Measurements from ENCODE around the gene GRIK5. TPM values are rescaled to one million over a fixed set of nuclear protein-coding genes. Genes with fewer than 3 reads are reported as not detected.

The GRIK5 gene
- total RNA-seq, 2 donors from 2014 or later, result 0.42 to 0.55 TPM

DNA sequence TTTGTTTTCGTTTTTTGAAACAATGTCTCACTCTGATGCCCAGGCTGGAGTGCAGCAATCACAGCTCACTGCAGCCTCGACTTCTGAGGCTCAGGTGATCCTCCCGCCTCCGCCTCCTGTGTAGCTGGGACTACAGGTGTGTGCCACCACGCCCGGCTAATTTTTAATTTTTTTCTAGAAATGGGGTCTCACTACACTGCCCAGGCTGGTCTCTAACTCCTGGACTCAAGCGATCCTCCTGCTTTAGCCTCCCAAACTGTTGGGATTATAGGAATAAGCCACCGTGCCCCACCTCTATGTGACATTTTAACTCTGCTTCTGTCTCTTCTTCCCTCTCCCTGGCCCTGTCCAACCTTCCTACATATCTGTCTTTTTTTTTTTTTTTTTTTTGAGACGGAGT, 81.1 kb downstream of the GRIK5 start:
- peaks cover 6% of the 10 kb centered on the region for H3K36me3 Mint-ChIP-seq (ENCODE audit: low read depth)
- H3K4me1 Mint-ChIP-seq, result peaks cover 9% of the 10 kb centered on the region
- no peaks in the 10 kb centered on the region for H3K9me3 ChIP-seq (ENCODE audit: control insufficient read depth, low read length, poor library complexity, severe bottlenecking)
- no peak overlapping the region for H3K4me3 Mint-ChIP-seq
- no peaks in the 10 kb centered on the region for H3K27me3 Mint-ChIP-seq
- DNase-seq (no peak), ATAC-seq (no peak)
- H3K27ac Mint-ChIP-seq, result no peak overlapping the region

DNA sequence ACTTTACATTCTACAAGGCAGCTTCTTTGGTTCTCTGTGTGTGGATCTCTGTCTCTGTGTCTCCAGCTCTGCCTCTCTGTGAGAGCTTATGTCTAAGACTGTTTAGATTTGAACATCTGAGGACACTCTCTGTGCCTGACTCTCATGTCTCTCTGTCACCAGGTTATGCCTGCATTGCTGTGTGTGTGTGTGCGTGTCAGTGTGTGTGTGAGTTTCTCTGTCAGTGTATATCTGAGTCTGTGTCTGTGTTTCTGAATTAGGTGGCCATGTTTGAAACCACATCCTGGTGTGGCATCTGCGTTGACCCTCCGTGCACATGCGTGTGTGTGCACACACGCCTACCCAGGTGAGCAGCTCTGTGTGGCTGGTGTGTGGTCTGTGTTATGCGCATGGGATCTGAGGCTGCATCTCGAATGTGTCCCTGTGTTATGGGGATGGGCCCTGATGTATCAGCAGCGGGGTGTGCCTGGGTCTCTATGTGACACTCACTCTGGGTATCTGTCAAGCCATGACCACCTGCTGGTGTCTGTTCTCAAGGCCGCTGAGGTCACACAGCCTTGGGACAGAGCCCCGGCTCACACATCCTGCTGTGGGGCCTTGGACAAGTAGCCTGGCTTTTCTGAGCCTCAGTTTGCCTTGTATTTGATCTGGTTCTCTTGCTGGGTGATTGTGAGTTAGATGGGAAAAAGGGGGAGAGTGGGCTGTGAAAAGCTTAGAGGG, 82.7 kb downstream of the GRIK5 start:
- Mint-ChIP-seq H3K27me3 (no peaks in the 10 kb centered on the region), H3K4me3 (no peak overlapping the region), H3K36me3 (ENCODE audit: low read depth) (peaks cover 3% of the 10 kb centered on the region), H3K4me1 (no peaks in the 10 kb centered on the region), H3K27ac (no peak overlapping the region)
- H3K9me3 ChIP-seq (ENCODE audit: control insufficient read depth, low read length, poor library complexity, severe bottlenecking), result no peaks in the 10 kb centered on the region
- DNase-seq (no peak), ATAC-seq (no peak)

DNA sequence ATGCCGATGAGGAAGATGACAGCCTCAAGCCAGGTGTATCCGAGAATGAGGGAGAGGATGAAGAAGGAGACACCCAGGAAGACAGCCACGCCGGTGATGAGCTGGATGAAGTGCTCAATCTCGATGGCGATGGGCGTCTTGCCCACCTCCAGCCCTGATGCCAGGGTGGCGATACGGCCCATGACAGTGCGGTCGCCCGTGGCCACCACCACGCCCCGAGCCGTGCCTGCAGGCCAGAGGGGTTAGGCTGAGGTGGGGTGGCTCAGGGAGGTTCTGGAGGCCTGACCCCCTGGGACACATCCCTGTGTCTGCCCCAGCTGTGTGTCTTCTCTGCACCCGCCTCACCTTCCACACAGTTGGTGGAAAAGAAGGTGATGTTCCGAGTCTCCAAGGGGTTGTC, 85.0 kb downstream of the GRIK5 start:
- Mint-ChIP-seq H3K4me3 (no peak overlapping the region), H3K36me3 (ENCODE audit: low read depth) (peaks cover 3% of the 10 kb centered on the region), H3K27me3 (no peaks in the 10 kb centered on the region), H3K27ac (no peak overlapping the region), H3K4me1 (peaks cover 1% of the 10 kb centered on the region)
- ATAC-seq (no peak), DNase-seq (no peak)
- H3K9me3 ChIP-seq (ENCODE audit: control insufficient read depth, low read length, poor library complexity, severe bottlenecking), result no peaks in the 10 kb centered on the region

DNA sequence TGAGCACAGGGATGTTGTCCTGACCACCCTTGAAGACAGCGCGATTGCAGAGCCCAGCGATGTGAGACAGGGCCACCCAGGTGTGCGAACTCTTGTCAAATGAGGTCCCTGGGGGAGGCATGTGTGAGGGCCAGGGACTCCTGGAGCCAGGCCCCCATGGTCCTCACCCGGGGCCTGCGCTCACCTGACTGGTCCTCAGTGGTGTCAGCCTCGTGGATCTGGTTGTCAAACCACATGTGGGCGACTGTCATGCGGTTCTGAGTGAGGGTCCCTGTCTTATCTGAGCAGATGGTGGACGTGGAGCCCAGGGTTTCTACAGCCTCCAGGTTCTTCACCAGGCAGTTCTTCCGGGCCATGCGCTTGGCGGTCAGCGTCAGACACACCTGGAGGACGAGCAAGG, 88.3 kb downstream of the GRIK5 start:
- Mint-ChIP-seq H3K27me3 (no peaks in the 10 kb centered on the region), H3K4me1 (peaks cover 3% of the 10 kb centered on the region), H3K27ac (no peak overlapping the region), H3K36me3 (ENCODE audit: low read depth) (peaks cover 2% of the 10 kb centered on the region), H3K4me3 (no peak overlapping the region)
- ATAC-seq, result no peak
- no peaks in the 10 kb centered on the region for H3K9me3 ChIP-seq (ENCODE audit: control insufficient read depth, low read length, poor library complexity, severe bottlenecking)
- DNase-seq, result no peak

DNA sequence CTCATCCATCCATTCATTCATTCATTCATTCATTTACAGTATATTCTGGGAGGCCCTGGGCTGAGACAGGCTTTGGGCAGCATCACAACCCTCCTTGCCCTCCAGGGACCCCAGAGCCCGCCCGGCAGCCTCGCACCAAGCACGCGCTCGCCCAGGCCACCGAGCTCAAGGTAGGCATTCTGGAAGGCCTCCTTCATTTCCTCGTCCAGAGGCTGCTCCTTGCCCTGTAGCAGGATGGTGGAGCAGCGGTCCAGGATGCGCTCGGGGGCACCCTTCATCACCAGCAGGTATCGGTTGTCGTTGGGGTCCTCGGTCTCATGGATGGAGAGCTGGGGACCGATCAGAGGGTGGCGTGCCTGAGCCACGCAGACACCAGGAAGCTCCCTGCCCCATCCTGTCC, 91.5 kb downstream of the GRIK5 start:
- DNase-seq (no peak), ATAC-seq (no peak)
- Mint-ChIP-seq H3K4me3 (no peak overlapping the region), H3K36me3 (ENCODE audit: low read depth) (peaks cover 2% of the 10 kb centered on the region), H3K27ac (no peak overlapping the region), H3K27me3 (no peaks in the 10 kb centered on the region), H3K4me1 (peaks cover 3% of the 10 kb centered on the region)
- H3K9me3 ChIP-seq (ENCODE audit: control insufficient read depth, low read length, poor library complexity, severe bottlenecking), result no peaks in the 10 kb centered on the region

DNA sequence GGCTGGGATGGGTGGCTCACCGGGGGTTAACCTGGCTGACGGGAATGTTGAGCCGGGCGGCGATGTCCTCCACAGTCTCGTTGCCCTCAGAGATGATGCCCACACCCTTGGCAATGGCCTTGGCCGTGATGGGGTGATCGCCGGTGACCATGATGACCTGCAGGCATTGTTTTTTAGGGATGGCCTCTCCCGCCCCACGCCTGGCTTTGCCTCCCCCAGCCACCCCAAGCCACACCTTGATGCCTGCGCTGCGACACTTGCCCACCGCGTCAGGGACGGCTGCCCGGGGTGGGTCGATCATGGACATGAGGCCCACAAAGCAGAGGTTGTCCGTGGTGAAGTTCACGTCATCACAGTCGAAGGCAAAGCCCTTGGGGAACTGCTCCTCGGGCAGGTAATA, 92.1 kb downstream of the GRIK5 start:
- Mint-ChIP-seq H3K4me3 (no peak overlapping the region), H3K27ac (no peak overlapping the region)

DNA sequence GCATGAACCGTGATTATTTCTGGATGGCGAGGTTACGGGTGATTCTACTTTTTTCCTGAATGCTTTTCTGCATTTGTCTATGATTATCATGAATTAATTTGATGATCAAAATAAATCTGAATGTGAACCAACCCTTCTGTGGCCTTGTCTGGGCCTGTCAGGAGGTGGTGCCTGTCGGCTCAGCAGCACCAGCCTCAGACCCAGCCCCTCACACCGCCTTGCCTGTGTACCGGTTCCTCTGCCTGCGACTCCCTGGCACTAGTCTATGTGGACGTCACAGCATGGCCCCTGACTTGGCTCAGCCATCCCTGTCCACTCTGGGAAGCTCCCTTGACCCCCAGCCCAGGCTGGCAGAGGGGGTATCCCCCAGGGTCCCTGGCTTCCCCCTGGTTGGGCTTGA, 95.4 kb downstream of the GRIK5 start:
- Mint-ChIP-seq H3K27ac (no peak overlapping the region), H3K4me1 (no peaks in the 10 kb centered on the region), H3K36me3 (ENCODE audit: low read depth) (peaks cover 2% of the 10 kb centered on the region), H3K27me3 (no peaks in the 10 kb centered on the region), H3K4me3 (no peak overlapping the region)
- DNase-seq (no peak), ATAC-seq (no peak)
- no peaks in the 10 kb centered on the region for H3K9me3 ChIP-seq (ENCODE audit: control insufficient read depth, low read length, poor library complexity, severe bottlenecking)

More for the DNA sequence above, 92.1 kb downstream of the GRIK5 start:
- H3K4me1 Mint-ChIP-seq, result peaks cover 3% of the 10 kb centered on the region
- no peaks in the 10 kb centered on the region for H3K9me3 ChIP-seq (ENCODE audit: control insufficient read depth, low read length, poor library complexity, severe bottlenecking)
- H3K36me3 Mint-ChIP-seq (ENCODE audit: low read depth), result peaks cover 2% of the 10 kb centered on the region
- H3K27me3 Mint-ChIP-seq, result no peaks in the 10 kb centered on the region
- DNase-seq, result no peak
- ATAC-seq, result no peak

DNA sequence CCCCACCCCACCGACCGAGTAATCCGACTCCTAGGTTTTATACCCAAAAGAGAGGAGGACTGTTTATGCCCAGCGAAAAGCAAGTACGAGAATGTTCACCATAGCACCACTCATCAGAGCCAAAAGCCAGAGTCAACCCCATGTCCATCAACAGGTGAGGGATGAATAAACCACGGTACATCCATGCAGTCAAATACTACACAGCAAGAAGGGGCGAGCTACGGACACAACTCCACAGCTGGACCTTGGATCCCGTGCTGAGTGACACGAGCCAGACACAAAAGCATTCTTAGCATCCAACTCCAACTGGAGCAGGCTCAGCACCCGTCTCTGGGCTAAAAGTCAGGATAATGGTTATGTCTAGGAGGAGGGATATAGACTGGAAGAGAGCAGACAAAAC, 98.6 kb downstream of the GRIK5 start:
- ATAC-seq, result no peak
- H3K9me3 ChIP-seq (ENCODE audit: control insufficient read depth, low read length, poor library complexity, severe bottlenecking), result no peaks in the 10 kb centered on the region
- no peak overlapping the region for H3K27ac Mint-ChIP-seq
- H3K4me3 Mint-ChIP-seq, result no peak overlapping the region
- DNase-seq, result no peak
- H3K36me3 Mint-ChIP-seq (ENCODE audit: low read depth), result peaks cover 2% of the 10 kb centered on the region
- H3K27me3 Mint-ChIP-seq, result peaks cover 6% of the 10 kb centered on the region
- peaks cover 8% of the 10 kb centered on the region for H3K4me1 Mint-ChIP-seq

DNA sequence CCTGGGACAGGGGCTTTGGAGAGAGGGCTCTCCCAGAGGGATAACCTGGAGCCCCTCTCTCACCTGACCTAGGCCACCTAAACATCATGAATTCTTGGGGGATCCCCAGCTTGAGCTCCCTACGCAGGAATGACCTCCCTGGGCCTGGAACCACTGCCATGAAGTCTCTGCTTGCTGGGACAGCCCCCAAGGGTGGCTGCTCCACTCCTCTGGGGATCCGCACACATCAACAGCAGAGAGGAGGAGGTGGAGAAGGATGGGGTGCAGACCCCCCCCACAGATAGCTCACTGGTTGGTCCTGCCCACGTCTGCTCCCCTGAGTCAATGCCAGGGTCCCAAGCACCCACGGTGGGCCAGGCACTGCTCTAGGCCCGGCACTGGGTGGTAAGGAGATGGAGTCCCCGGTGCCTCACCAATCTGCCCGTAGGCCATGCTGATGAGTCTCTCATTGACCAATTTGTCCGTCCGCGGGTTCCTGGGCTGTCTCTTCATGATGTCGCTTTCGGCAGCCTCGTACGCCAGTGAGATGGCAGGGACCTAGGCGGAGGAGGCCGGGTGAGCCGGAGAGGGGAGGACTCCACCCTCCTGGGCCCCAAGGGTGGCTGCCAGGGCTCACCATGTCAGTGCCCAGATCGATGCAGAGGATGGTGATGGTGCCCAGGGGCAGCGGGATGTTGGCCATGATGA, 100.1 kb downstream of the GRIK5 start:
- no peak for DNase-seq
- H3K27ac Mint-ChIP-seq, result no peak overlapping the region
- no peak overlapping the region for H3K4me3 Mint-ChIP-seq
- no peak for ATAC-seq
- H3K4me1 Mint-ChIP-seq, result peaks cover 9% of the 10 kb centered on the region
- H3K27me3 Mint-ChIP-seq, result peaks cover 10% of the 10 kb centered on the region
- H3K36me3 Mint-ChIP-seq (ENCODE audit: low read depth), result peaks cover 2% of the 10 kb centered on the region
- H3K9me3 ChIP-seq (ENCODE audit: control insufficient read depth, low read length, poor library complexity, severe bottlenecking), result no peaks in the 10 kb centered on the region

DNA sequence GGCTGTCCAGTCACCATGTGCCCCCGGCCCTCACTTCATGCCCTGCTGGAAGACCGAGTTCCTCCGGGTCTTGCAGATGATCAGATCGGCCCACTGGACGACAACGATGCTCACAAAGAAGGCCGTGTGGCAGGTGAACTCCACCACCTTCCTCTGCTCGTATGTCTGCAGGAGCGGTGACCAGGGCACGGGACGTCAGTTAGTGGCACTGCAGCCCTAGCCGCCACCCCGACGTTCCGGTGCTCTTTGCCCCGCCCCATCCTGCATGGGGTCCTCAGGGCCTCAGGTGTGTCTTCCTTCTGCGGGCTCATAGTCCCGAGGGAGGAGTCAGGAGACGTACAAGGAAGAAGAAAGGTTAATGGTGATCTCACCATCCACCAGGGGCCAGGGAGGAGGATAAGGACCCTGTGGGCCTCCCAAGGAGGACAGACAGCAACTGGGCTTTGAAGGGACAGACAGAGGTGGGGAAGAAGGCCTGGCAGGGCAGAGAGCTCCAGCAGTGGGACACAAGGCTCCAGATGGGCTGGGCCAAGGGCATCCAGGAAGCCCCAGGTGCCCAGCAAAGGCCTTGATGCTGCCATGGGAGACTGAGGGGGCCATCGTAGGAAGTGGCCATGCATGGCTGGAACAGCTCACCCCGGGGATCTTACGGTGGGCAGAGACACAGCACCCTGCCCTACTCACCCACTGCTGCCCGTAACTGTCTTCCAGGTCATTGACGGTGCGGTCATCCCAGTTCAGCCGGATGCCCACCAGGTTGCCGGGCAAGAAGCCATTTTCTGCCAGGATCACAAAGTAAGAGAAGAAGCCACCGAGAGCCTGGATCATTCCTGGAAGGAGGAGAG, 101.0 kb downstream of the GRIK5 start:
- Mint-ChIP-seq H3K36me3 (ENCODE audit: low read depth) (peaks cover 2% of the 10 kb centered on the region), H3K27me3 (peaks cover 10% of the 10 kb centered on the region), H3K4me1 (peaks cover 9% of the 10 kb centered on the region), H3K27ac (no peak overlapping the region), H3K4me3 (no peak overlapping the region)
- DNase-seq, result no peak
- no peak for ATAC-seq
- no peaks in the 10 kb centered on the region for H3K9me3 ChIP-seq (ENCODE audit: control insufficient read depth, low read length, poor library complexity, severe bottlenecking)

DNA sequence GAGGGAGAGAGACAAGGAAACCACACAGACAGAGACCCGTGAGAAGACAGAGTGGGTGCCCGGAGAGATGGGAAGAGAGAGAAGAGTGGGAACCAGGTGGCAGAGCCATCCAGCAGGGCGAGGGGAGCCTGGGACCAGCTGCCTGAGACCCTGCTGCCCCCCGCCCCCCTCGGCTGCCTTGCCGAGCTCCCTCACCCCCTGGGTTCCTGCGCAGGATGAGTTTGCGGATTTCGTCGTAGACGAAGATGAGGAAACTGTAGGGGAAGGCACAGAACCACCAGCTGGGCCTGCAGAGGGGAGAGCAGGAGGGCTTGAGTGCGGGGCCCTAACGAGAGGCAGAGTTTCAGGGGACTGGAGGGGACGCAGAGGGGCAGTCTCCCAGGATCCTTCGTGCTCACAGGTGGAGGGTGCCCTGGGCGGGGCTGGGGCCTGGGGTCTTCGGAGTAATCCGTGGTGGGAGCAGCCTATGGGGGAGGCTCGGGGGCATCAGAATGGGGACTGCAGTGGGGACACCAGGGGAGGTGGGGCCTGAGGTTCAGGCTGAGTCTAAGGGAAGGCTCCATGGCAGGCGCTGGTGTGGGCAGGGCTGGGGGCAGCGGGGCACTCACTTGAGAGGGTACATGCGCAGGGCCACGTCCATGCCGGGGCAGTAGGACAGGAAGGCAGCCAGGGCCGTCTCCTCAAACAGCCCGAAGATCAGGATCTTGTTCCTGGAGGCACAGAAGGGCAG, 102.8 kb downstream of the GRIK5 start:
- no peak overlapping the region for H3K4me3 Mint-ChIP-seq
- peaks cover 10% of the 10 kb centered on the region for H3K27me3 Mint-ChIP-seq
- H3K9me3 ChIP-seq (ENCODE audit: control insufficient read depth, low read length, poor library complexity, severe bottlenecking), result no peaks in the 10 kb centered on the region
- H3K27ac Mint-ChIP-seq, result peak overlapping the region; percentile 39
- peaks cover 2% of the 10 kb centered on the region for H3K36me3 Mint-ChIP-seq (ENCODE audit: low read depth)
- DNase-seq, result no peak
- no peak for ATAC-seq
- peaks cover 9% of the 10 kb centered on the region for H3K4me1 Mint-ChIP-seq

DNA sequence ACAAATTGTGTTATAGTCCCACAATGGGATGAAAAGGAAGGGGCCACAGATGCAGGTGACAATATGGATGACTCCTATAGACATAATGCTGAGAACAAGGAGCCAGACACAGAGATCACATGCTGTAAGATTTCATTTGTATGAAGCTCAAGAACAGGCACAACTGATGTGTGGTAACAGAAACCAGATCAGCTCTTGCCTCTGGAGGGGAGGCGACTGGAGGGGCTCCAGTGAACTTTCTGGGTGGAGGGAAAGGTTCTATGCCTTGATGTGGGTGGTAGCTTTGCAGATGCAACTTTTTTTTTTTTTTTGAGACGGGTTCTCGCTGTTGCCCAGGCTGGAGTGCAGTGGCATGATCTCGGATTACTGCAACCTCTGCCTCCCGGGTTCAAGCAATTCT, 104.9 kb downstream of the GRIK5 start:
- DNase-seq (no peak), ATAC-seq (no peak)
- H3K4me3 Mint-ChIP-seq, result no peak overlapping the region
- no peak overlapping the region for H3K27ac Mint-ChIP-seq
- peaks cover 2% of the 10 kb centered on the region for H3K36me3 Mint-ChIP-seq (ENCODE audit: low read depth)
- peaks cover 10% of the 10 kb centered on the region for H3K27me3 Mint-ChIP-seq
- H3K4me1 Mint-ChIP-seq, result peaks cover 9% of the 10 kb centered on the region
- H3K9me3 ChIP-seq (ENCODE audit: control insufficient read depth, low read length, poor library complexity, severe bottlenecking), result no peaks in the 10 kb centered on the region

DNA sequence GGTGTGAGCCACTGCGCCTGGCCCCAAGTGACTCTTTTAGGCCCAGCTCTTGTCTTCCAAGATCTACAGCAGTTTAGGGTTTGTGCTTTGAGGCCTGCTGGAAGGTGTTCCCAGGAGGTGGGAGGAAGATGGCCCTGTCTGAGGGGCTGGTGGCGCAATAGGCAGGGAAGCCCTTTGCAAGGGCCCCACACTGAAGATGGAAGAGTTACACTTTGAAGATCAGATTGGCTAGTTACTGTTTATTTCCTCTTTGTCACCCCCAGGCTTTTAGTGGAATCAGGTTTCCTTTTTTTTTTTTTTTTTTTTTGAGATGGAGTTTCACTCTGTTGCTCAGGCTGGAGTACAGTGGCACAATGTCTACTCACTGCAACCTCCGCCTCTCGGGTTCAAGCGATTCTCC, 109.0 kb downstream of the GRIK5 start:
- no peaks in the 10 kb centered on the region for H3K9me3 ChIP-seq (ENCODE audit: control insufficient read depth, low read length, poor library complexity, severe bottlenecking)
- Mint-ChIP-seq H3K27ac (peak overlapping the region; percentile 49), H3K4me1 (peaks cover 22% of the 10 kb centered on the region), H3K4me3 (no peak overlapping the region), H3K36me3 (ENCODE audit: low read depth) (no peaks in the 10 kb centered on the region), H3K27me3 (no peaks in the 10 kb centered on the region)
- DNase-seq, result no peak
- ATAC-seq, result no peak
